Natural killer cell (primary cell): ENCODE results near the gene TMCC1. TPM values are rescaled to one million over a fixed set of nuclear protein-coding genes. Genes with fewer than 3 reads are reported as not detected.

Experiments
- ATAC-seq, 3 donors: fragments of 150-1000 bp in 2 of 3; fragments of 200-7000 bp in 1 of 3; cut with Tn5 transposase; 1 replicate in 1 of 3; 2 replicates in 2 of 3; pipeline ENCODE4 v1.10.0; 2021; ENCODE audit warnings: mild to moderate bottlenecking in 2 of 3, moderate library complexity in 2 of 3
- DNase-seq, 2 donors: peaks; one replicate each; pipeline versions ENCODE4 v3.0.0 to v3.0.0-alpha.2; 2013 to 2021; ENCODE audit warnings: mixed read lengths in 1 of 2
- H3K27ac ChIP-seq: one replicate; pipeline ENCODE4 v1.5.1; 2013; ENCODE audit warnings: mild to moderate bottlenecking, low read length
- H3K27me3 ChIP-seq: one replicate; pipeline ENCODE4 v1.6.1; 2013; ENCODE audit warnings: low read length; ENCODE audit not compliant: control insufficient read depth, insufficient read depth
- H3K36me3 ChIP-seq: one replicate; pipeline ENCODE4 v1.6.1; 2013; ENCODE audit warnings: low read length; ENCODE audit not compliant: control insufficient read depth, insufficient read depth
- H3K4me1 ChIP-seq: one replicate; pipeline ENCODE4 v1.6.1; 2013; ENCODE audit warnings: low read length; ENCODE audit not compliant: control insufficient read depth, insufficient read depth
- H3K4me3 ChIP-seq: one replicate; pipeline ENCODE4 v1.5.1; 2013; ENCODE audit warnings: low read length
- H3K9me3 ChIP-seq: one replicate; pipeline ENCODE4 v1.6.1; 2013; ENCODE audit warnings: low read length; ENCODE audit not compliant: control insufficient read depth, insufficient read depth
- H3K27ac Mint-ChIP-seq, 2 donors: one replicate each; pipeline ENCODE4 v1.8.0; 2022; ENCODE audit warnings: mild to moderate bottlenecking in 2 of 2, mixed read lengths in 2 of 2, moderate library complexity in 1 of 2
- H3K27me3 Mint-ChIP-seq, 2 donors: one replicate each; pipeline ENCODE4 v1.8.0; 2022; ENCODE audit warnings: low read depth in 2 of 2, mixed read lengths in 2 of 2
- H3K36me3 Mint-ChIP-seq: one replicate; pipeline ENCODE4 v1.8.0; 2022; ENCODE audit warnings: mixed read lengths
- H3K4me1 Mint-ChIP-seq, 2 donors: one replicate each; pipeline ENCODE4 v1.8.0; 2022; ENCODE audit warnings: mixed read lengths in 2 of 2
- H3K4me3 Mint-ChIP-seq: one replicate; pipeline ENCODE4 v1.8.0; 2022; ENCODE audit warnings: mild to moderate bottlenecking, moderate library complexity, mixed read lengths
- H3K9me3 Mint-ChIP-seq, 2 donors: one replicate each; pipeline ENCODE4 v1.8.0; 2022; ENCODE audit warnings: mixed read lengths in 2 of 2
- CTCF ChIP-seq: fragments of 200-600 bp; IDR thresholded peaks from one replicate; pipeline ENCODE4 v1.8.0; 2022; ENCODE audit warnings: antibody characterized with exemption
- WGBS: methylation state at CpG from one replicate; pipeline ENCODE4 v1.1.7; 2013; ENCODE audit warnings: missing lambda C conversion rate; ENCODE audit not compliant: insufficient coverage; 5-methylcytosine and 5-hydroxymethylcytosine counted together
- intact Hi-C: fragments of 100-400 bp; cut with micrococcal nuclease; formaldehyde crosslinking; loops from one replicate; pipeline ENCODE4 v1.14.2; 2022
- total RNA-seq, 4 donors: library from RNA; stranded (reverse); fragments of 120-200 nt in 1 of 4; gene quantifications; one replicate each; pipeline versions ENCODE4 v1.2.3 to v1.2.4, GENCODE V29; 2013 to 2022

TMCC1 gene
- total RNA-seq, 3 donors from 2014 or later (not counting 1 experiment from before 2014, with no cell fraction given), result 26.4 to 36.7 (median 31.7) TPM

GRCh38 chr3:129651435-129652202 is 241.9 kb downstream of the TMCC1 start:
- 97% methylated on average over 8 of the region's 8 CpGs for WGBS
- Mint-ChIP-seq H3K4me1 (peaks cover 5 to 6% of the 10 kb centered on the region in 2 donors), H3K4me3 (no peak overlapping the region), H3K27me3 (no peaks in the 10 kb centered on the region), H3K9me3 (no peaks in the 10 kb centered on the region), H3K27ac (no peak overlapping the region), H3K36me3 (no peaks in the 10 kb centered on the region)
- Histone ChIP-seq H3K27me3 (no peaks in the 10 kb centered on the region), H3K4me1 (no peaks in the 10 kb centered on the region), H3K9me3 (no peaks in the 10 kb centered on the region), H3K27ac (no peak overlapping the region), H3K4me3 (no peak overlapping the region), H3K36me3 (peaks cover 7% of the 10 kb centered on the region)
- intact Hi-C loops, result loop anchor here (10.0 kb wide), 1 partner anchor 173 kb away; no protein-coding TSS in a partner anchor
- TF ChIP-seq CTCF, result no peak
- DNase-seq, result no peak
- no peak for ATAC-seq

- 23% methylated on average over 6 of the region's 7 CpGs for whole genome bisulfite sequencing
- H3K27ac Mint-ChIP-seq, result no peak overlapping the region
- no peaks in the 10 kb centered on the region for H3K27me3 ChIP-seq
- TF ChIP-seq CTCF, result peak; percentile 72
- H3K4me1 Mint-ChIP-seq, result peaks cover 5 to 6% of the 10 kb centered on the region in 2 donors
- peak; percentile 36 to 71 for DNase-seq
- no peaks in the 10 kb centered on the region for H3K9me3 Mint-ChIP-seq
- intact Hi-C loops, result loop anchor here (1.0 to 10.0 kb wide), 2 partner anchors 174 to 284 kb away; no protein-coding TSS in a partner anchor
- no peaks in the 10 kb centered on the region for H3K36me3 Mint-ChIP-seq
- H3K4me3 Mint-ChIP-seq, result no peak overlapping the region
- peaks cover 7% of the 10 kb centered on the region for H3K36me3 ChIP-seq
- ATAC-seq, result peak in 1 of 3 donors; percentile 61
- H3K4me3 ChIP-seq, result no peak overlapping the region
- H3K27me3 Mint-ChIP-seq, result no peaks in the 10 kb centered on the region
- no peak overlapping the region for H3K27ac ChIP-seq
- H3K4me1 ChIP-seq, result no peaks in the 10 kb centered on the region
- no peaks in the 10 kb centered on the region for H3K9me3 ChIP-seq
Measured at GRCh38 chr3:129650256-129650872, 243.1 kb downstream of the TMCC1 start.

GRCh38 chr3:129648391-129648790 is 245.1 kb downstream of the TMCC1 start:
- WGBS, result 80% methylated on average over 2 of the region's 3 CpGs
- Histone ChIP-seq H3K4me1 (no peaks in the 10 kb centered on the region), H3K4me3 (no peak overlapping the region), H3K27ac (no peak overlapping the region), H3K36me3 (peaks cover 7% of the 10 kb centered on the region), H3K9me3 (no peaks in the 10 kb centered on the region), H3K27me3 (no peaks in the 10 kb centered on the region)
- intact Hi-C loops, result no loop called here
- H3K27me3 Mint-ChIP-seq, result no peaks in the 10 kb centered on the region
- peaks cover 5 to 6% of the 10 kb centered on the region in 2 donors for H3K4me1 Mint-ChIP-seq
- no peak overlapping the region for H3K27ac Mint-ChIP-seq
- DNase-seq (no peak), ATAC-seq (no peak)
- TF ChIP-seq CTCF, result no peak
- no peaks in the 10 kb centered on the region for H3K9me3 Mint-ChIP-seq
- H3K36me3 Mint-ChIP-seq, result no peaks in the 10 kb centered on the region
- no peak overlapping the region for H3K4me3 Mint-ChIP-seq
